ENCODE results near the gene BICC1. TPM values are rescaled to one million over a fixed set of nuclear protein-coding genes. Genes with fewer than 3 reads are reported as not detected.

The BICC1 gene
- total and polyA plus RNA-seq, 2 donors (not counting 3 experiments of a cell fraction or from before 2014, with no cell fraction given) = 0.06 to 0.29 TPM

DNA sequence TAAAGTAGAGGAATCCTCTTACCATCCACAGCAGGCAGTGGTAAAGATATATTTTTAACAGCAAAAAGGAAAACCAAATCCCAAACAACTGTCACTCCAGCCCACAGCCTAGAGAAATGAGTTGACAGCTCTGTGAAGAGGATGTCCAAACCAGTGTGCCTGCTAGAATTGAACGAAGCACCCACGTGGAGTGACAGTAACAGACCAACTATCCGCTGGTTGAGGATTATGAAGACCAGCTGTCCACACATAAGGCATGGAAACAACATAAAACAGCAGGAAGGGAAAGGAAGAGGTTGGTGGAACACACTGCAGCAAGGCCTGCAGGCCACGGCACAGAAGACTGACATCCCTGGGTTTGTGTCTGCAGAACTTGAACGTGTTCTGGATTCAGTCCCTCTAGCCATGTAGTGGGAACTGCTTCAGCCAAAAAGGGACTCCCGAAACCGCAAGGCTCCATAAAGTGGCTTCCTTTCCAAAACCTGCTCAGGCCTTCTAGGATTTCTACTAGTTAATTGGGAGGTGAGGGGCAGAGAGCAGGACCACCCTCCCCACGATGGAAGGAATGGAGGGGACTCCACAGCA is 324.4 kb downstream of the BICC1 start:
- Histone ChIP-seq H3K27ac (ENCODE audit: insufficient read depth, low read depth, low read length) (no peak overlapping the region), H2AFZ (ENCODE audit: low read depth, low read length) (no peak overlapping the region), H3K36me3 (ENCODE audit: control insufficient read depth in 2 of 2, extremely low read depth in 1 of 2, insufficient read depth in 2 of 2, low read length in 2 of 2) (no peaks in the 10 kb centered on the region), H3K9me1 (replicated peaks; ENCODE audit: control insufficient read depth, extremely low read depth, insufficient read depth, low read length) (no peaks in the 10 kb centered on the region), H3K27me3 (ENCODE audit: control insufficient read depth in 2 of 2, insufficient read depth in 2 of 2, low read length in 2 of 2) (no peaks in the 10 kb centered on the region), H3K9ac (replicated peaks; ENCODE audit: extremely low read depth, insufficient read depth, low read length) (no peak overlapping the region), H3K4me1 (ENCODE audit: control insufficient read depth, extremely low read depth, insufficient read depth, low read length) (no peaks in the 10 kb centered on the region), H3K9me3 (replicated peaks; ENCODE audit: control insufficient read depth, insufficient read depth, low read length) (no peaks in the 10 kb centered on the region), H3K4me3 (replicated peaks in 1 of 3; ENCODE audit: insufficient read depth in 1 of 3, low read depth in 1 of 3, low read length in 3 of 3) (no peak overlapping the region), H3K4me2 (ENCODE audit: insufficient read depth, low read length) (no peak overlapping the region), H3K79me2 (ENCODE audit: control insufficient read depth, insufficient read depth, low read length) (no peaks in the 10 kb centered on the region), H4K20me1 (replicated peaks; ENCODE audit: control insufficient read depth, extremely low read depth, insufficient read depth, low read length) (no peaks in the 10 kb centered on the region)
- dilution Hi-C loops (cut with MboI; ENCODE audit: extremely low pct_ligation_motif_present, low sequenced_read_pairs) = no loop called here
- no peak for FAIRE-seq
- intact Hi-C loops (cut with micrococcal nuclease) = no loop called here
- no TSS peak for BruUV-seq (replicated peaks)
- POLR2A ChIA-PET = no interaction called here
- TF ChIP-seq EZH2 (IDR thresholded peaks at IDR 0.05; ENCODE audit: borderline replicate concordance, low read depth, low read length, severe bottlenecking) (no peak), POLR2A (IDR thresholded peaks at IDR 0.05; ENCODE audit: low read depth, low read length) (no peak), FOS (IDR thresholded peaks at IDR 0.05; ENCODE audit: borderline replicate concordance, insufficient read depth, low read length) (no peak), MYC (IDR thresholded peaks at IDR 0.05; ENCODE audit: low read depth, low read length) (no peak), POLR2AphosphoS5 (IDR thresholded peaks at IDR 0.05; ENCODE audit: insufficient read depth, low read depth, low read length) (no peak), JUN (IDR thresholded peaks at IDR 0.05; ENCODE audit: borderline replicate concordance, insufficient read depth, insufficient read length, low read depth) (no peak), GATA2 (IDR thresholded peaks at IDR 0.05; ENCODE audit: insufficient read depth, insufficient read length, low read depth, low read length) (no peak)
- TF ChIP-seq, protein P1, sequence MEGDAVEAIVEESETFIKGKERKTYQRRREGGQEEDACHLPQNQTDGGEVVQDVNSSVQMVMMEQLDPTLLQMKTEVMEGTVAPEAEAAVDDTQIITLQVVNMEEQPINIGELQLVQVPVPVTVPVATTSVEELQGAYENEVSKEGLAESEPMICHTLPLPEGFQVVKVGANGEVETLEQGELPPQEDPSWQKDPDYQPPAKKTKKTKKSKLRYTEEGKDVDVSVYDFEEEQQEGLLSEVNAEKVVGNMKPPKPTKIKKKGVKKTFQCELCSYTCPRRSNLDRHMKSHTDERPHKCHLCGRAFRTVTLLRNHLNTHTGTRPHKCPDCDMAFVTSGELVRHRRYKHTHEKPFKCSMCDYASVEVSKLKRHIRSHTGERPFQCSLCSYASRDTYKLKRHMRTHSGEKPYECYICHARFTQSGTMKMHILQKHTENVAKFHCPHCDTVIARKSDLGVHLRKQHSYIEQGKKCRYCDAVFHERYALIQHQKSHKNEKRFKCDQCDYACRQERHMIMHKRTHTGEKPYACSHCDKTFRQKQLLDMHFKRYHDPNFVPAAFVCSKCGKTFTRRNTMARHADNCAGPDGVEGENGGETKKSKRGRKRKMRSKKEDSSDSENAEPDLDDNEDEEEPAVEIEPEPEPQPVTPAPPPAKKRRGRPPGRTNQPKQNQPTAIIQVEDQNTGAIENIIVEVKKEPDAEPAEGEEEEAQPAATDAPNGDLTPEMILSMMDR (IDR thresholded peaks at IDR 0.05; ENCODE audit: extremely low read depth in 1 of 2, insufficient read depth in 1 of 2, low read depth in 1 of 2, low read length in 2 of 2) = no peak
- TF ChIP-seq, protein P2, sequence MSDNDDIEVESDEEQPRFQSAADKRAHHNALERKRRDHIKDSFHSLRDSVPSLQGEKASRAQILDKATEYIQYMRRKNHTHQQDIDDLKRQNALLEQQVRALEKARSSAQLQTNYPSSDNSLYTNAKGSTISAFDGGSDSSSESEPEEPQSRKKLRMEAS (IDR thresholded peaks at IDR 0.05; ENCODE audit: insufficient read depth, insufficient read length) = no peak
- DNase-seq (ENCODE audit: low read depth, low spot score) = no peak
- CTCF ChIA-PET = no interaction called here
